K562 (cell line): ENCODE measurements around the gene ETV7. TPM values are rescaled to one million over a fixed set of nuclear protein-coding genes. Genes with fewer than 3 reads are reported as not detected.
A peak's percentile ranks its signal among the peaks of the same experiment; 100 is the strongest.

Experiments
- BCLAF1 ChIP-seq, 2 experiments: fragments of 450-650 bp in 1 of 2; IDR thresholded peaks; 2 replicates each; pipeline ENCODE4 v1.6.1; 2011 to 2017; ENCODE audit warnings: low read depth in 2 of 2, antibody characterized with exemption in 1 of 2, borderline replicate concordance in 1 of 2, low read length in 1 of 2, mild to moderate bottlenecking in 1 of 2, mixed read lengths in 1 of 2; ENCODE audit not compliant: control insufficient read depth in 1 of 2
- CBFA2T2 ChIP-seq: fragments of 450-650 bp; conservative IDR thresholded peaks from 2 replicates; pipeline ENCODE4 v1.6.1; 2017; ENCODE audit warnings: mild to moderate bottlenecking
- EP300 ChIP-seq: IDR thresholded peaks from 2 replicates; pipeline ENCODE4 v1.6.1; 2012; ENCODE audit warnings: low read length, improper control_type of control experiment
- EWSR1 ChIP-seq: fragments of 450-650 bp; IDR thresholded peaks from 2 replicates; pipeline ENCODE4 v1.6.1; 2018; ENCODE audit warnings: borderline replicate concordance, mild to moderate bottlenecking, low read depth, moderate library complexity; ENCODE audit not compliant: partially characterized antibody
- HMGN3 ChIP-seq: IDR thresholded peaks from 2 replicates; pipeline ENCODE4 v1.6.1; 2011; ENCODE audit warnings: borderline replicate concordance, low read depth, mild to moderate bottlenecking, mixed read lengths, low read length; ENCODE audit not compliant: insufficient read length; ENCODE audit errors: extremely low read depth
- SNIP1 ChIP-seq: fragments of 450-650 bp; IDR thresholded peaks from 2 replicates; pipeline ENCODE4 v1.7.1; 2017; ENCODE audit warnings: low read depth, mild to moderate bottlenecking
- TOE1 ChIP-seq, 2 experiments: fragments of 450-650 bp in 1 of 2; sonication (generic) in 1 of 2; formaldehyde crosslinking in 1 of 2; IDR thresholded peaks; 2 replicates each; pipeline versions ENCODE4 v1.7.1 to v1.8.0; 2016 to 2022; ENCODE audit warnings: borderline replicate concordance in 2 of 2, mild to moderate bottlenecking in 2 of 2, antibody characterized with exemption in 1 of 2, inconsistent platforms in 1 of 2, low read depth in 1 of 2, missing genetic modification reagents in 1 of 2, moderate library complexity in 1 of 2
- ZBTB7A ChIP-seq: IDR thresholded peaks from 2 replicates; pipeline ENCODE4 v1.6.1; 2011; ENCODE audit warnings: low read depth, mild to moderate bottlenecking, low read length, moderate library complexity, borderline replicate concordance; ENCODE audit not compliant: control insufficient read depth
- ZNF431 ChIP-seq: sonication (generic); formaldehyde crosslinking; IDR thresholded peaks from 2 replicates; pipeline ENCODE4 v1.8.0; 2022; ENCODE audit warnings: mild to moderate bottlenecking, missing genetic modification reagents
- polyA plus RNA-seq, 8 experiments: library from polyadenylated mRNA; depleted of rRNA in 4 of 8; stranded (reverse) in 5 of 8; unstranded in 3 of 8; fragments of >200 nt; fragmentation: Nextera tagmentation in 2 of 8; fragmentation: Illumina TruSeq in 1 of 8; extraction: Ambion mirVana in 2 of 8; extraction: Trizol in 1 of 8; gene quantifications; 2 replicates each; pipeline versions ENCODE4 v1.2.1 to v1.2.3, GENCODE V29; 2011 to 2014; ENCODE audit warnings: inconsistent platforms in 1 of 8, missing spikeins in 1 of 8
- total RNA-seq, 7 experiments: library from RNA; depleted of rRNA in 6 of 7; stranded (reverse); fragments of >200 nt in 6 of 7; fragmentation: Illumina TruSeq in 2 of 7; extraction: Trizol in 2 of 7; gene quantifications; 2 replicates each; pipeline versions ENCODE4 v1.2.1 to v1.2.3, GENCODE V29; 2011 to 2021; ENCODE audit warnings: low replicate concordance in 1 of 7
- TF ChIP-seq, protein P1 (sequence below): fragments of 200-600 bp; sonication (generic); IDR thresholded peaks from one replicate; pipeline ENCODE4 v1.6.1; 2012; ENCODE audit warnings: mild to moderate bottlenecking, low read depth, low read length, inconsistent platforms

The ETV7 gene
- total and polyA plus RNA-seq, 9 of the 15 experiments (the other 6 are each of a cell fraction or from before 2014, with no cell fraction given) = 0.07 to 0.22 (median 0.14) TPM; not detected in 3

DNA sequence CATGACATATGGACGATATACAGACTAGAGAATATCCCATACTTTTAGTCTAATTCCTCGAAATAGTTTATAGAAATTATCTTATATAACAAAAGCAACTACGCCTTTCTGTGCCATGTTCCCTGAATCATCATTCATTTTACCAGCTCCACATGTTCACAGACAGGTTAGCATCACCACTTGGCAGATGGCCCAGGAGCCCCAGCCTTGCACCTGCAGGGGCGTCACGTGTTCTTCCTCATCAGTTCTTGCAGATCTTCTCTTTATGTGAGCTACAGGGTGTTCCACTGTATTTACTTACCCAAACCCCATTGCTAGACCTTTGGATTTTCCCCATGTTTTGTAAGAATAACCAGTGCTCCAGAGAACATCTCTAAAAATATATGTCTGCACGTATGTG is 38.2 kb downstream of the ETV7 start (continued):
- TF ChIP-seq EWSR1 (no peak), CBFA2T2 (peak; percentile 32; the same call in 1 of the 2 replicates), ZNF431 (no peak), HMGN3 (no peak), SNIP1 (no peak), BCLAF1 (IDR thresholded peaks at IDR 0.05; ENCODE audit: borderline replicate concordance in 1 of 2, control insufficient read depth in 1 of 2, low read depth in 2 of 2, low read length in 1 of 2) (no peak), TOE1 (IDR thresholded peaks at IDR 0.05; ENCODE audit: borderline replicate concordance) (no peak), TOE1 (CRISPR knock-in tag; IDR thresholded peaks at IDR 0.05; ENCODE audit: borderline replicate concordance, low read depth) (no peak), EP300 (no peak), ZBTB7A (no peak)
- TF ChIP-seq, protein P1, sequence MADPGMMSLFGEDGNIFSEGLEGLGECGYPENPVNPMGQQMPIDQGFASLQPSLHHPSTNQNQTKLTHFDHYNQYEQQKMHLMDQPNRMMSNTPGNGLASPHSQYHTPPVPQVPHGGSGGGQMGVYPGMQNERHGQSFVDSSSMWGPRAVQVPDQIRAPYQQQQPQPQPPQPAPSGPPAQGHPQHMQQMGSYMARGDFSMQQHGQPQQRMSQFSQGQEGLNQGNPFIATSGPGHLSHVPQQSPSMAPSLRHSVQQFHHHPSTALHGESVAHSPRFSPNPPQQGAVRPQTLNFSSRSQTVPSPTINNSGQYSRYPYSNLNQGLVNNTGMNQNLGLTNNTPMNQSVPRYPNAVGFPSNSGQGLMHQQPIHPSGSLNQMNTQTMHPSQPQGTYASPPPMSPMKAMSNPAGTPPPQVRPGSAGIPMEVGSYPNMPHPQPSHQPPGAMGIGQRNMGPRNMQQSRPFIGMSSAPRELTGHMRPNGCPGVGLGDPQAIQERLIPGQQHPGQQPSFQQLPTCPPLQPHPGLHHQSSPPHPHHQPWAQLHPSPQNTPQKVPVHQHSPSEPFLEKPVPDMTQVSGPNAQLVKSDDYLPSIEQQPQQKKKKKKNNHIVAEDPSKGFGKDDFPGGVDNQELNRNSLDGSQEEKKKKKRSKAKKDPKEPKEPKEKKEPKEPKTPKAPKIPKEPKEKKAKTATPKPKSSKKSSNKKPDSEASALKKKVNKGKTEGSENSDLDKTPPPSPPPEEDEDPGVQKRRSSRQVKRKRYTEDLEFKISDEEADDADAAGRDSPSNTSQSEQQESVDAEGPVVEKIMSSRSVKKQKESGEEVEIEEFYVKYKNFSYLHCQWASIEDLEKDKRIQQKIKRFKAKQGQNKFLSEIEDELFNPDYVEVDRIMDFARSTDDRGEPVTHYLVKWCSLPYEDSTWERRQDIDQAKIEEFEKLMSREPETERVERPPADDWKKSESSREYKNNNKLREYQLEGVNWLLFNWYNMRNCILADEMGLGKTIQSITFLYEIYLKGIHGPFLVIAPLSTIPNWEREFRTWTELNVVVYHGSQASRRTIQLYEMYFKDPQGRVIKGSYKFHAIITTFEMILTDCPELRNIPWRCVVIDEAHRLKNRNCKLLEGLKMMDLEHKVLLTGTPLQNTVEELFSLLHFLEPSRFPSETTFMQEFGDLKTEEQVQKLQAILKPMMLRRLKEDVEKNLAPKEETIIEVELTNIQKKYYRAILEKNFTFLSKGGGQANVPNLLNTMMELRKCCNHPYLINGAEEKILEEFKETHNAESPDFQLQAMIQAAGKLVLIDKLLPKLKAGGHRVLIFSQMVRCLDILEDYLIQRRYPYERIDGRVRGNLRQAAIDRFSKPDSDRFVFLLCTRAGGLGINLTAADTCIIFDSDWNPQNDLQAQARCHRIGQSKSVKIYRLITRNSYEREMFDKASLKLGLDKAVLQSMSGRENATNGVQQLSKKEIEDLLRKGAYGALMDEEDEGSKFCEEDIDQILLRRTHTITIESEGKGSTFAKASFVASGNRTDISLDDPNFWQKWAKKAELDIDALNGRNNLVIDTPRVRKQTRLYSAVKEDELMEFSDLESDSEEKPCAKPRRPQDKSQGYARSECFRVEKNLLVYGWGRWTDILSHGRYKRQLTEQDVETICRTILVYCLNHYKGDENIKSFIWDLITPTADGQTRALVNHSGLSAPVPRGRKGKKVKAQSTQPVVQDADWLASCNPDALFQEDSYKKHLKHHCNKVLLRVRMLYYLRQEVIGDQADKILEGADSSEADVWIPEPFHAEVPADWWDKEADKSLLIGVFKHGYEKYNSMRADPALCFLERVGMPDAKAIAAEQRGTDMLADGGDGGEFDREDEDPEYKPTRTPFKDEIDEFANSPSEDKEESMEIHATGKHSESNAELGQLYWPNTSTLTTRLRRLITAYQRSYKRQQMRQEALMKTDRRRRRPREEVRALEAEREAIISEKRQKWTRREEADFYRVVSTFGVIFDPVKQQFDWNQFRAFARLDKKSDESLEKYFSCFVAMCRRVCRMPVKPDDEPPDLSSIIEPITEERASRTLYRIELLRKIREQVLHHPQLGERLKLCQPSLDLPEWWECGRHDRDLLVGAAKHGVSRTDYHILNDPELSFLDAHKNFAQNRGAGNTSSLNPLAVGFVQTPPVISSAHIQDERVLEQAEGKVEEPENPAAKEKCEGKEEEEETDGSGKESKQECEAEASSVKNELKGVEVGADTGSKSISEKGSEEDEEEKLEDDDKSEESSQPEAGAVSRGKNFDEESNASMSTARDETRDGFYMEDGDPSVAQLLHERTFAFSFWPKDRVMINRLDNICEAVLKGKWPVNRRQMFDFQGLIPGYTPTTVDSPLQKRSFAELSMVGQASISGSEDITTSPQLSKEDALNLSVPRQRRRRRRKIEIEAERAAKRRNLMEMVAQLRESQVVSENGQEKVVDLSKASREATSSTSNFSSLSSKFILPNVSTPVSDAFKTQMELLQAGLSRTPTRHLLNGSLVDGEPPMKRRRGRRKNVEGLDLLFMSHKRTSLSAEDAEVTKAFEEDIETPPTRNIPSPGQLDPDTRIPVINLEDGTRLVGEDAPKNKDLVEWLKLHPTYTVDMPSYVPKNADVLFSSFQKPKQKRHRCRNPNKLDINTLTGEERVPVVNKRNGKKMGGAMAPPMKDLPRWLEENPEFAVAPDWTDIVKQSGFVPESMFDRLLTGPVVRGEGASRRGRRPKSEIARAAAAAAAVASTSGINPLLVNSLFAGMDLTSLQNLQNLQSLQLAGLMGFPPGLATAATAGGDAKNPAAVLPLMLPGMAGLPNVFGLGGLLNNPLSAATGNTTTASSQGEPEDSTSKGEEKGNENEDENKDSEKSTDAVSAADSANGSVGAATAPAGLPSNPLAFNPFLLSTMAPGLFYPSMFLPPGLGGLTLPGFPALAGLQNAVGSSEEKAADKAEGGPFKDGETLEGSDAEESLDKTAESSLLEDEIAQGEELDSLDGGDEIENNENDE = no peak
